Lower leg skin (tissue), 3 donors: ENCODE data around the gene ST7.

Source experiments
- CTCF ChIP-seq, 3 donors: fragments of 450-650 bp; IDR thresholded peaks; one replicate each; pipeline ENCODE4 v1.5.1; 2016; ENCODE audit warnings: antibody characterized with exemption in 3 of 3, mild to moderate bottlenecking in 3 of 3, moderate library complexity in 2 of 3
- POLR2A ChIP-seq, 2 donors: fragments of 450-650 bp; IDR thresholded peaks; one replicate each; pipeline ENCODE4 v1.6.1; 2016 to 2017; ENCODE audit warnings: antibody characterized with exemption in 2 of 2, mild to moderate bottlenecking in 1 of 2, moderate library complexity in 1 of 2

- TF ChIP-seq POLR2A (IDR thresholded peaks at IDR 0.05) = no peak
- TF ChIP-seq CTCF (IDR thresholded peaks at IDR 0.05) = no peak
Observed at GRCh38 chr7:117238937-117239336, 285.6 kb downstream of the ST7 start.
